Left lung (tissue), 10 donors: ENCODE measurements around the gene DEFB108B. TPM values are rescaled to one million over a fixed set of nuclear protein-coding genes. Genes with fewer than 3 reads are reported as not detected.
"Not testable (repeated sequence)": the region's sequence is repeated elsewhere in the genome, so short reads cannot be mapped to it uniquely, and the experiment has no call there.

Source experiments
- ATAC-seq: fragments of 200-7000 bp; cut with Tn5 transposase; one replicate; pipeline ENCODE4 v1.9.1; 2020; ENCODE audit warnings: moderate library complexity
- DNase-seq, 4 donors: peaks; one replicate each; pipeline ENCODE4 v3.0.0-alpha.2; 2013 to 2020
- H3K27ac ChIP-seq, 2 donors: fragments of 200-600 bp; sonication (generic) in 1 of 2; one replicate each; pipeline versions ENCODE4 v1.5.0 to v1.8.0; 2020 to 2021
- H3K27me3 ChIP-seq, 2 donors: fragments of 200-600 bp; sonication (generic) in 1 of 2; one replicate each; pipeline versions ENCODE4 v1.5.0 to v1.8.0; 2020 to 2021
- H3K36me3 ChIP-seq, 2 donors: fragments of 200-600 bp; sonication (generic) in 1 of 2; one replicate each; pipeline versions ENCODE4 v1.5.0 to v1.8.0; 2020 to 2021
- H3K4me1 ChIP-seq, 2 donors: fragments of 200-600 bp; one replicate each; pipeline ENCODE4 v1.8.0; 2021
- H3K4me3 ChIP-seq, 2 donors: fragments of 200-600 bp; sonication (generic) in 1 of 2; one replicate each; pipeline versions ENCODE4 v1.5.0 to v1.8.0; 2020 to 2021; ENCODE audit warnings: mild to moderate bottlenecking in 1 of 2
- H3K9me3 ChIP-seq, 2 donors: fragments of 200-600 bp; sonication (generic) in 1 of 2; one replicate each; pipeline versions ENCODE4 v1.5.0 to v1.8.0; 2020 to 2021
- CTCF ChIP-seq, 2 donors: fragments of 200-600 bp; sonication (generic) in 1 of 2; IDR thresholded peaks; one replicate each; pipeline versions ENCODE4 v1.5.0 to v1.8.0; 2021; ENCODE audit warnings: antibody characterized with exemption in 2 of 2
- intact Hi-C, 2 donors: fragments of 100-400 bp; cut with DNase I; formaldehyde crosslinking; loops; one replicate each; pipeline versions ENCODE4 v1.11.2 to v1.14.2; 2022
- polyA plus RNA-seq, 6 donors: library from polyadenylated mRNA; unstranded; fragments of 120-200 nt; gene quantifications; one replicate each; pipeline ENCODE4 v1.2.1, GENCODE V29; 2013; ENCODE audit not compliant: insufficient read length in 6 of 6
- total RNA-seq, 2 donors: library from RNA; stranded (reverse); fragmentation: NEBNext Ultra II Directional; extraction: Animal tissue kit (Norgen Biotek cat#: 25700); gene quantifications; one replicate each; pipeline ENCODE4 v1.2.1, GENCODE V29; 2021
- donor health status: DM: no; HTN: yes; CAD: no.
- donor health status: DM: no; HTN: no; CAD: no.

The DEFB108B gene
- total and polyA plus RNA-seq, 8 donors = not detected

- intact Hi-C loops, ATAC-seq, H3K27me3 ChIP-seq, H3K27ac ChIP-seq, H3K4me1 ChIP-seq, H3K9me3 ChIP-seq, H3K4me3 ChIP-seq, H3K36me3 ChIP-seq: not testable (repeated sequence)
- DNase-seq = peak in 3 of 4 donors; percentile 21 to 82 (median 51)
- TF ChIP-seq CTCF (IDR thresholded peaks at IDR 0.05) = peak; percentile 41 to 64
Observed at GRCh38 chr11:71792621-71793235, 40.3 kb upstream of the DEFB108B start.

GRCh38 chr11:71794386-71795040 lies 38.5 kb upstream of the DEFB108B start:
- H3K4me1 ChIP-seq, H3K4me3 ChIP-seq, H3K36me3 ChIP-seq, H3K27me3 ChIP-seq, intact Hi-C loops, ATAC-seq, H3K27ac ChIP-seq, H3K9me3 ChIP-seq: not testable (repeated sequence)
- peak in 1 of 4 donors; percentile 44 for DNase-seq

- intact Hi-C loops, DNase-seq, H3K4me1 ChIP-seq, H3K27ac ChIP-seq, ATAC-seq, H3K4me3 ChIP-seq, H3K9me3 ChIP-seq, H3K27me3 ChIP-seq, H3K36me3 ChIP-seq: not testable (repeated sequence)
Observed at GRCh38 chr11:71795236-71795635, 37.8 kb upstream of the DEFB108B start.

- peak in 1 of 4 donors; percentile 69 for DNase-seq
- intact Hi-C loops = not testable (repeated sequence)
Observed at GRCh38 chr11:71796016-71796415, 37.0 kb upstream of the DEFB108B start.

GRCh38 chr11:71796781-71797180 lies 36.2 kb upstream of the DEFB108B start:
- H3K4me1 ChIP-seq, intact Hi-C loops, H3K27me3 ChIP-seq, H3K36me3 ChIP-seq, DNase-seq, H3K9me3 ChIP-seq, H3K27ac ChIP-seq, ATAC-seq, H3K4me3 ChIP-seq: not testable (repeated sequence)

More at GRCh38 chr11:71796016-71796415, 37.0 kb upstream of the DEFB108B start:
- not testable (repeated sequence) for H3K36me3 ChIP-seq, ATAC-seq, H3K27ac ChIP-seq, H3K4me1 ChIP-seq, H3K9me3 ChIP-seq, H3K4me3 ChIP-seq, H3K27me3 ChIP-seq

GRCh38 chr11:71799556-71800128 lies 33.4 kb upstream of the DEFB108B start:
- H3K36me3 ChIP-seq, H3K27ac ChIP-seq, H3K4me1 ChIP-seq, H3K27me3 ChIP-seq, H3K9me3 ChIP-seq, intact Hi-C loops, DNase-seq, H3K4me3 ChIP-seq, ATAC-seq: not testable (repeated sequence)

GRCh38 chr11:71800335-71800953 lies 32.6 kb upstream of the DEFB108B start:
- intact Hi-C loops, H3K27me3 ChIP-seq, H3K27ac ChIP-seq, H3K36me3 ChIP-seq, H3K9me3 ChIP-seq, ATAC-seq, H3K4me1 ChIP-seq, H3K4me3 ChIP-seq: not testable (repeated sequence)
- peak; percentile 66 to 77 for TF ChIP-seq CTCF (IDR thresholded peaks at IDR 0.05)
- DNase-seq = peak in 3 of 4 donors; percentile 31 to 91 (median 72)

GRCh38 chr11:71801026-71801425 lies 32.0 kb upstream of the DEFB108B start:
- ATAC-seq, H3K9me3 ChIP-seq, H3K4me3 ChIP-seq, H3K27me3 ChIP-seq, H3K27ac ChIP-seq, intact Hi-C loops, DNase-seq, H3K36me3 ChIP-seq, H3K4me1 ChIP-seq: not testable (repeated sequence)

- H3K27me3 ChIP-seq, intact Hi-C loops, H3K4me1 ChIP-seq, H3K9me3 ChIP-seq, H3K36me3 ChIP-seq, ATAC-seq, H3K4me3 ChIP-seq, H3K27ac ChIP-seq, DNase-seq: not testable (repeated sequence)
Observed at GRCh38 chr11:71802874-71803273, 30.1 kb upstream of the DEFB108B start.

GRCh38 chr11:71804158-71804947 lies 28.6 kb upstream of the DEFB108B start:
- ATAC-seq, H3K36me3 ChIP-seq, H3K9me3 ChIP-seq, H3K4me3 ChIP-seq, H3K27me3 ChIP-seq, DNase-seq, H3K4me1 ChIP-seq, intact Hi-C loops, H3K27ac ChIP-seq: not testable (repeated sequence)
